Adipose tissue (tissue), 3 donors: ENCODE results near the gene CRYBG3. TPM values are rescaled to one million over a fixed set of nuclear protein-coding genes. Genes with fewer than 3 reads are reported as not detected.
"Not testable (repeated sequence)": the region's sequence is repeated elsewhere in the genome, so short reads cannot be mapped to it uniquely, and the experiment has no call there.

Source experiments
- H3K27ac ChIP-seq: one replicate; pipeline ENCODE4 v1.5.1; 2013; ENCODE audit warnings: low read depth, low read length
- WGBS, 3 donors: extraction: QIAGEN DNeasy Blood & Tissue Kit; methylation state at CpG; one replicate each; pipeline ENCODE4 v1.1.7; 2013; 5-methylcytosine and 5-hydroxymethylcytosine counted together
- polyA plus RNA-seq, 3 donors: library from polyadenylated mRNA; stranded (reverse); fragments of 200-250 nt; gene quantifications; one replicate each; pipeline ENCODE4 v1.2.3, GENCODE V29; 2013
- donor health status: healthy with polysubstance abuse.
- donor health status: Bipolar disorder and iron deficiency.
- donor health status: healthy.

CRYBG3 gene
- polyA plus RNA-seq, 3 donors = 6.8 to 20.7 (median 16.2) TPM

DNA sequence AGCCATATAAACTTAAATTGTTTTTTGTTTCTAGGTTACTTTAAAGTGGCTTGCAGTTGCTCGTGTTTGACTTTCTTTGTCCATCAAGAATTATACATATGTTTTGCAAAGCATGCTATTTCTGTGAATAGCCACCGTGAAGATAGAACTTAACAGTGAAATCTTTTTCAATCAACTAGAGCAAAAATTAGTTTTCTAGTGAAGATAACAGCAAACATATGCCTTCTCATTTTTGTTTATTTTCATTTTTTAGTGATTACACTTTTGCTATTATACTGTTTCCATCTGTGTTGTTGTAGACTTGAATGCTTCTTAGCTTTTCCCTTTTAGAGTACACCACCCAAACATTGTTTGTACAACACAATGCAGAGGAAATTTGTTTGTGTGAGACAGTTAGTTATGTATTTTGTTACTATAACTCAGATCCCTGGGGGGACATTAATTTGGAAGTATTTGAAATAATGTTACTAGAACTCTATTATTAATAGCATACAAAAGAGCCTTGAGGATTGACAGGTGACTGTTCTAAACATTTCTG lies 62.8 kb downstream of the CRYBG3 start:
- 73 to 84% (median 74%) methylated on average over 2 of the region's 2 CpGs for WGBS, 3 donors
- H3K27ac ChIP-seq = no peak overlapping the region

DNA sequence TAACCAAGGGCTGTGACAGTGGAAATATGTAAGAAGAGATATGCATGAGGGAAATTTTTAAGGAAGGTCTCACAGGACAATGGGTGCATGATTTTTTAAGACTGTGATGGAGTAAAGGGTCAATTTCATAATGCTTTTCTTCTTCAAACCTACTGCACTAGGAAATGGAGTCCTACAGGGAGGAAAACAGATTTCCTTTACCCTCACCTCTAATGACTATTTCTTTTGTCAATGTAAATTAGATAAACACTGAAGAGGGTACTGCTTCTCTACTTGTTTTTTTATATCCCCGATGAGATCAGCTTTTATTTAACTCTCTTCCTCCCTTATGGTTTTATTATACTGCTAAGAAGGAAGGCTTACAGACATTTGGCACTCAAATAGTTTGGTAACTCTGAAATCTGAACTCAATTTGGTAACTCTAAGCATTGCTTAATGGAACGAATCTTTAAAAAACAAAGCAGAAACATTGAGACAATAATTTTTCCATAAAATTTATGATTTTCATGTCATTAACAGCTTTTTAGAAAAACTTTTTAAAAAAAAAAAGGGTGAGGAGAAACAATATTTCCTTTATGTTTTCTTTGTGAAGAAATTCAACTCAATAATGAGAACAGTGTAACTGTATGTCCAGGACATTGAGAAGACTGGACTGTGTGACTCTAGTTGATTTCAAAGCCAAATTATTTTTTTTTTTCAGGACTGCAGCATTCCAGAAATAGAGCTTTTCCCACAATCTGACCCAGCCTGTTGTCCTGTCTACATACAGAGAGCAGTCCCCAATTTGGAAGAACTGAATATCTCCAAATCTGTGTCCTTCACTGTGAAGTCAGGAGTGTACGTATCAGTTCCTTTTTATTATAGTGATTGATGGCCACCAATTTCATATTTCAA lies 64.4 kb downstream of the CRYBG3 start:
- WGBS, 3 donors = 45 to 80% (median 59%) methylated on average over 3 of the region's 3 CpGs
- H3K27ac ChIP-seq = no peak overlapping the region

DNA sequence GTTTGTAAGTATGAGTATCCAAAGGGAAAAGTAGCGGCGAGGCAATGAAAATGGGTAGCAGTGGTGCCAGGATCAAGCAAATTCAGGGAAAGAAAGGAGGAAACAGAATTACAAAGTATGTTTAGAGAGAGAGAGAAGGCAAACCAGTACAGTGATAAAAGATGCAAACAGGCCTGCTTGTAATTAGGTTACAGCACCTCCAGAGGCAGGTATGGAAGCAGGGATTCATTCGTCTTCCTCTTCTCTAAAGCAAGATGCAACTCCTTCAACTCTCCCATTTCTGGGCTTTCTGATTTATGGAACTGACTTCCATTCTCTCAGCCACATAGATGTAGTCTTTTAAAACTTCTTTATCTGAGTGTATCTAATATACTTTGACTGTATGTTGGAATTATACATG lies 68.0 kb downstream of the CRYBG3 start:
- 91 to 98% (median 96%) methylated on average over 3 of the region's 3 CpGs for WGBS, 3 donors
- H3K27ac ChIP-seq = no peak overlapping the region

DNA sequence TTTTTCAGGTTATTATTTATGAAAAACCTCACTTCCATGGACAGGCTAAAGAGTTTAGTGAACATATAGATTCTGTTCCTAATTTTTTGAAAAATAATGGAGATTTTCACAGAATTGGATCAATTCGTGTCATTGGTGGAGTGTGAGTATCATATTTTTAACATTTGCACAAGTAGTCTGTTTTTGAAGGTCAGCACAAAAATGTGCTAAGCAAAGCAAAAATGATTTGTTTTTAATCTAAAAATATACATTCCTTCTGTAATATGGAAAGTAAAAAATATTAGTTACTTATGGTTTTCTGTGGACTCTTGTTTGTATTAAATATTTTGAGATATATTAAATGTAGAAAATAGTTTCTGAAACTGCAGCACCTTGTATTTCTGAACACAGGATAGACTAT lies 71.0 kb downstream of the CRYBG3 start:
- 80 to 92% (median 89%) methylated on average over 1 of the region's 1 CpG for WGBS, 3 donors
- H3K27ac ChIP-seq = no peak overlapping the region

DNA sequence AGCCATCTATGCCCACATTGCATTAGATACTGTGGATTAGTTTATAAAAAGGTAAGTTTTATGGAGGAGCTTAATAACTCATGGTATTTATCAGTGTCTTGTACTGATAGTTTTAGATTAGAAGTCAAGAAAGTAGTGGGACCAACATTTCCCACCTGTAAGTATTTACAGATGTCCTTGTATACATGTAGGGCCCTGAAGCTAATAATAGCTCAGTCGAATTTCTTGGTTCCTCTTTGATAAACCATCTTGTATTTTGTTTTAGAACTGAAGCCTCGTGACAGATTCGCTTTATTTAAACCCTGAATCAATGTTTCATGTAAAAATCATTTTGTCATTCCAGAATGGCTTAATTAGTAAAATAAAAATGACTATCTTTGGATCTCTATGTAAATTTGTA lies 73.4 kb downstream of the CRYBG3 start:
- 84 to 91% (median 91%) methylated on average over 3 of the region's 3 CpGs for WGBS, 3 donors
- H3K27ac ChIP-seq = no peak overlapping the region

DNA sequence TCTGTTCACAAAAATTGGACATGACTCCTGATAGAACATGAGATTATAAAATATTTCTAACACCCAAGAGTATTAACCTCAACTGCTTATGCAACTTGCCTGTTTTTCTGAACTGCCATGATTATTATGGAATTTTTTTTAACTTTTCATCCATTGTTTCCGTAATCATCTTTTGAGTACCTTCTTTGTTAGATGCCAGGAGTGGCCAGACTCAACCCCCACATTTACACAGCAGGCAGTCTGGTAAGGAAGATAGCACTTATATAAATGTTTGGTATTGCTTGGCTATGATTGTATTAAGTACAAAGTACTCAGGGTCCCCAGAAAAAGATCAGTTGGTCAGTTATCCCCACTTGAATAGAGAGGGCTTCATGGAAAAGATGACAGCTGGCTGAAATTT lies 74.3 kb downstream of the CRYBG3 start:
- no peak overlapping the region for H3K27ac ChIP-seq
- 94 to 98% (median 95%) methylated on average over 1 of the region's 1 CpG for WGBS, 3 donors

DNA sequence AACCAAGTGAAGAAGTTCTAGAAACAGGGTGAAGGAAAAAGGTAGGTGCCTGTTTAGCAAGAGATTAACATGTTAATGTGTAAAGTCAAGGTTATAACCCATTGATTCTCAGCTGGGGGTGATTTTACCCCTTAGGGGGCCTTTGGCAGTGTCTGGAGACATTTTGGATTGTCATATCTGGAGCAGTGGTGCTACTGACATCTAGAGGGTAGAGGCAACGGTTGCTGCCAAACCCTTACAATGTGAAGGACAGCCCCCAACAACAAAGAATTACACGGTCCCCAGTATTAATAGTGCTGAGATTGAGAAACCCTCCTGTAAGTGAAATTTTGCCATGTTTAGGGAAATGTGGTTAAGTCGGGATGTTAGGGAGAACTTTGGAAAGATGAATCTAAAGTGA lies 74.7 kb downstream of the CRYBG3 start:
- H3K27ac ChIP-seq = no peak overlapping the region
- 89 to 93% (median 90%) methylated on average over 3 of the region's 3 CpGs for WGBS, 3 donors

DNA sequence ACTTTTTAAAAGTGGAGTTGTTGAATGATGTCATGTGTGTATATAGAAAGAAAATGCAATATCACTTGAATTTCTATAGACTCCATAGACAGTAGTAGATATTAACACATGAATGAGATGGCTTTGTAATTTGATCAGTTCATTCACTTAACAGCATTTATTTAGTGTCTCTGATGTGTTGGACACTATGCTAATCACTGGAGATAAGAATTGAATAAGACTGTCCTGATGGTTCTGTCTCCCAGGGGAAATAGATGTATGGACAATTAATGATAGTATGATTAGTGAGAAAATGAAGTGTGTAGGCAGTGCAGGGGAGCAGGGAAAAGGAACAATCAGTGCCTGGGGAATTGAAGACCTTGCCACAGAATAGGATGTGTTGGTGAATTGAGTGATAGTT lies 77.5 kb downstream of the CRYBG3 start:
- no peak overlapping the region for H3K27ac ChIP-seq

DNA sequence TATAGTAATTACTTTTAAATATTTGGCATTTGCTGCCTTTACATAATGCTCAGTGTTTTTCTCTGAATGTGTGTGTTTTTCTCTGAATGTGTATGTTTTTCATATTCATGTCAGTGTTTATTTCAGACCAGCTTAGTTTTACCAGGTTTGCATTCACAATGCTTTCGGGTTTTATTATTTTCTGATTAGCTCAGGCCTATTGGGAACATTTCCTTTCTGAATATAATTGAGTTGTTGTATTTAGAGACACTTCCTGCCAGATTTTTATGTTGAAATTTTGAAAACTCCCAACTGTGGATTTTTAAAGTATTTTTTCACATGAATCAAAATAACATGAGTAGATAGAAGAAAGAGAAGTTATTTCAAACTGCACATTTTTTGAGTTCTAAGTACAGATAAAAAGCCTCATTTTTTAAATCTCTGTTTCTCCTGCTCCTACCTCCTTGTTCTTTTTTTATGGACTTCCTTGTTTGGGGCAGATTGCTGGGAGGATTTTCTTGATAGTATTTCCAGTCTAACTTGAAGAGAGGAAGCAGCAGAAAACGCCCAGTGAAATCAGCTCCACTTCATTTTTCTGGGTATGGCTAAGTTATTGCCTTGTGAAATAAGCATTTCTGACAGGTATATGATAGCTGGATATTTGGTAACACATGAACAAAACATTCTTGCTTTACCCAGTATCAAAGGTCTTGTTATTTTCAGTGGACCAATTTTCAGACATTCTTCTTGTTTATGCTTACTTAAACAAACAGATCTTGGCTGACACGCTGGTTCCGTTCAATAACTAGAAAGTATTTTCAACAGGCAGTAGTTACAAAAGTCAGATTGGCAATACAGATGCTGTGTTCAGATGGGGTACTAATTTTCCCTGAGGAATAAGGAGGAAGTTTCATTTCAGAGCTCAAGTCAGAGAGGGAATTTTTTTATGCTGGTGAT lies 79.8 kb downstream of the CRYBG3 start:
- 33 to 48% (median 33%) methylated on average over 4 of the region's 4 CpGs for WGBS, 3 donors
- H3K27ac ChIP-seq = no peak overlapping the region

DNA sequence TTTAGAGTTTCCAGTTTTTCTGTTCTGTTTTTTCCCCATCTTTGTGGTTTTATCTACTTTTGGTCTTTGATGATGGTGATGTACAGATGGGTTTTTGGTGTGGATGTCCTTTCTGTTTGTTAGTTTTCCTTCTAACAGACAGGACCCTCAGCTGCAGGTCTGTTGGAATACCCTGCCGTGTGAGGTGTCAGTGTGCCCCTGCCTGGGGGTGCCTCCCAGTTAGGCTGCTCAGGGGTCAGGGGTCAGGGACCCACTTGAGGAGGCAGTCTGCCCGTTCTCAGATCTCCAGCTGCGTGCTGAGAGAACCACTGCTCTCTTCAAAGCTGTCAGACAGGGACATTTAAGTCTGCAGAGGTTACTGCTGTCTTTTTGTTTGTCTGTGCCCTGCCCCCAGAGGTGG lies 88.0 kb downstream of the CRYBG3 start:
- not testable (repeated sequence) for H3K27ac ChIP-seq
- 78 to 88% (median 80%) methylated on average over 1 of the region's 3 CpGs for WGBS, 3 donors

DNA sequence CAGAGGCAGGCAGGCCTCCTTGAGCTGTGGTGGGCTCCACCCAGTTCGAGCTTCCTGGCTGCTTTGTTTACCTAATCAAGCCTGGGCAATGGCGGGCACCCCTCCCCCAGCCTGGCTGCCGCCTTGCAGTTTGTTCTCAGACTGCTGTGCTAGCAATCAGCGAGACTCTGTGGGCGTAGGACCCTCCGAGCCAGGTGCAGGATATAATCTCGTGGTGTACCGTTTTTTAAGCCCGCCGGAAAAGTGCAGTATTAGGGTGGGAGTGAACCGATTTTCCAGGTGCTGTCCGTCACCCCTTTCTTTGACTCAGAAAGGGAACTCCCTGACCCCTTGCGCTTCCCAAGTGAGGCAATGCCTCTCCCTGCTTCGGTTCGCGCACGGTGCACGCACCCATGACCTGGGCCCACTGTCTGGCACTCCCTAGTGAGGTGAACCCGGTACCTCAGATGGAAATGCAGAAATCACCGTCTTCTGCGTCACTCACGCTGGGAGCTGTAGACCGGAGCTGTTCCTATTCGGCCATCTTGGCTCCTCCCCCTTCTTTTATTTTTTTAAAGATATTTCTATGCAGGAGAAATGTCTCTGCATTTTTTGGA lies 88.5 kb downstream of the CRYBG3 start:
- H3K27ac ChIP-seq = not testable (repeated sequence)
- WGBS, 3 donors = 57 to 86% (median 60%) methylated on average over 22 to 23 of the region's 24 CpGs

DNA sequence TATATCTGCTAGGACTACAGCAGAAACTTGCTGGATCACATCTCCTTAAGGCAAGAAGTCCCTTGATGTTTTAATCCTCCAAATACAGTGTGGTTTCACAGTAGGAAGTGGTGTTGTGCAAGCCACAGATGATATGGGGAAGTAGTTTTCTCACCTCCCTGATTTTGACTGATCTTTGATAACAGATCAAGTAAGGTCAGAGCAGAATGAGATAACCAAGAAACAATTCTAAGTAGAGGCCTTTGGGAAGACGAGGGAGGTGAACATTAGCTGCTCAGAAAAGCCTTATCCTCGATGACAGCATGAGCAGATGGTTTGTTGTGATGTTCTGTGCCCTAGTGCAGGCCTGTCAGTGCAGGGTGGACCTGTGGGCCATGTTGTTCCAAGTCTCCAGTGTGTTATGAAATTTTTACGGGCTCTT lies 89.1 kb downstream of the CRYBG3 start:
- H3K27ac ChIP-seq = no peak overlapping the region
- 35 to 62% (median 38%) methylated on average over 3 of the region's 3 CpGs for WGBS, 3 donors

DNA sequence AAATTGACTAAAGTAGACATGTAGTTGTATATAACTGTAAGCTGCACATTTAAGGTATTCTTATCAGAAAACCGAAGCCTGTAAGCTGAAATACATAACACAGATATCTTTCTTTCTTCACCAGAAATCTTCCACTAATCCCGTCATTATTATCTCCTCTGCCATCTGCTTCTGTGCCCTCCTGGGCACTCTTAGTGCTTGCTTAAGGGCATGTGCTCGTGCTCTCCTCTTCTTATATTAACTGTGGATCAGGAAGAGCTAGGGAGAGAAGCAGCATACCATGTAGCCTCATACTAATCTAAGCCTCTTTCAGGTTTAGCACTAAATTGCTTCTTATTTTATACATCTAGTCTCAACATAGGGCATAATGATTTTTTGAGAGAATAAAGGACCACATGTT lies 89.6 kb downstream of the CRYBG3 start:
- WGBS, 3 donors = 70 to 90% (median 78%) methylated on average over 3 of the region's 3 CpGs
- H3K27ac ChIP-seq = no peak overlapping the region

DNA sequence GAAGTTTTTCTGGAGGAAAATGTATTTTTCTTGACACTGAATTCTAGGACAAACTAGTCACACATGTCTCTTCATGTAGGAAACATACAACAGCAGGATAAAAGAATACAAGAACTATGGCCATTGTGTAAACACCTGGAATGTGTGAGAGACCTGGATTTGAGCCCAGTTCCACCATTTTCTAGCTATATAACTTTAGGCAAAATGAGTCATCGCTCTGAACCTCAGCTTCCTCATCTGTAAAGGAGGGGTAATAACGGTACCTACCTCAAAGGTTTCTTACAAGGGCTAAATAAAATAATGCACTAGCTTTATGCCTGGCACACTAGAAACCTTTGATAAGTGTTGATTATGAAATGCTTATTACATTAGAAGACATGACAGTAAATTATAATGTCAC lies 92.6 kb downstream of the CRYBG3 start:
- 74 to 94% (median 75%) methylated on average over 2 of the region's 2 CpGs for WGBS, 3 donors
- H3K27ac ChIP-seq = no peak overlapping the region

DNA sequence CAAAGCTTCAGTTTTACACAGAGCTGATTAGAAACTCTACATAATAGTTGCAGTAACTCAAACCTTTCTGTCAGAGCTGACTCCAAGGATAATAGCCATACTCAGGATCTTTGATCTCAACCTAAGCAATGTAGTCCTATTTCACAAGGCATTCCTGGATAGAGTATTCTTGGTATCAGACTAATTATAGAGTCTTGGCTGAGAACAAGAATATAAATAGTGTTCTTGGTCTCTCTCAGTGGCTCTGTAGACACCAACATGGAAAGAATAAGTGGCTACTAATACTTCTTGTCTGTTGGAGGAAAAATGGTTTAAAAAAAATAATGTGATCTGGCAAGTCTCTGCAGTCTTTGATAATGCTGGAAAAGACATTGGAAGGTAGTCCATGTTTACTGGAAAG lies 94.8 kb downstream of the CRYBG3 start:
- no peak overlapping the region for H3K27ac ChIP-seq

DNA sequence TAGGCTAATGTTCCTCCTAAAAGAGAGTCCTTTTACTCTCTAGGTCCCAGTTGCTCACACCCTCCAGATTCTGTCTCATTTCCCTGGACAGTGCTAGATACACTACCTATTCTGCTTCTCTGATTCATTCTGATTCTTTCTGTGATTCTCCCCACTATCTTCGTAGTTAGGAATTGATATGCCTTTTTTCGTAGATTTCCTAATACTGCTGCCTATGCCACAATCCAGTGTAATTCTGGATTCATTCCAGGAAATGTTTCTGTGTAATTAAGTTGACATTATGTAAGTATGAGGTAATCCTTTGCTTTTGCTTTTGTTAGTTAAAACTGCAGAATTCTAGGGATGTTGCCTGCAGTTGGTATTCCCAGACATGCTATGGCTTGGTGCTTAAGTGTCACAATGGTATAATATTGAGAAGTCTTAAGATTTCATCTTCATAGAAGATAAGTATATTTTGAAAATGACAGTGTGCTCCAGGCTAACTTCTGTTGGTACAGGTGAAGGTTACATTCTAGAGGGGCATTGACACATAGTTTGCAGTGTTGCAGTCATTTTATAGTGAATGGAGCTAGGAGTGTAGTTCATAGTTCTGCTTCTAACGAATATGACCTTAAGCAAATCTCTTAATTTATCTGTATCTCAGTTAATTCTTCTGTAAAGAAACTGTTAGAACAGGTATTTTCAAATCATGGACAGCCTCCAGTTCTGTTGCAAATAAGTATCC lies 96.2 kb downstream of the CRYBG3 start:
- no peak overlapping the region for H3K27ac ChIP-seq
- WGBS, 3 donors = 34 to 45% (median 34%) methylated on average over 3 of the region's 3 CpGs

DNA sequence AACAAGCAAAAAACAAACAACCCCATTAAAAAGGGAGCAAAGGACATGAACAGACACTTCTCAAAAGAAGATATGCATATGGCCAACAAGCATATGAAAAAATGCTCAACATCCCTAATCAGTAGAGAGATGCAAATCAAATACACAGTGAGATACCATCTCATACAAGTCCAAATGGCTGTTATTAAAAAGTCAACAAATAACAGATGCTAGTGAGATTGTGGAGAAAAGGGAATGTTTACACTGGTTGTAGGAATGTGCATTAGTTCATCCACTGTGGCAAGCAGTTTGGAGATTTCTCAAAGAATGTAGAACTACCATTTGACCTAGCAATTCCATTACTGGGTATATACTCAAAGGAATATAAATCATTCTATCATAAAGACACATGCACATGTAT lies 105.9 kb downstream of the CRYBG3 start:
- H3K27ac ChIP-seq = no peak overlapping the region

DNA sequence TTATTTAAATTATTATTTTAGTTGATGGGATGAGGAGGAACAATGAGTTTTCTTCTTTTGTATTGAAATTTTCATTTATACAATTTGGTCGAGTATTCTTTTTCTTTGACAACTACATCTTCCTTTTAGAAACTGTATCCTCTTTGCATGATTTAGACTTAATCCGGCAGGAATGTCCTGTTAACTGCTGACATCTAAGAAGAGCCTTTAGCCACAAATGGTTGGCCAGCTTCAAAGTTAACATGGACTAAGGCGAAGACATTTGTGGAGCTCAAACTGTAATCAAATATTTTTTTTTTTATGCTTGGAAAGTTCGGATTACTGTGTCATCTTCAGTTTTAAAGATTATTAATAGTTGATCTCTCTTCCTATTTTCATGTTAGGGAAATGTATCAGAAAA lies 107.2 kb downstream of the CRYBG3 start:
- H3K27ac ChIP-seq = no peak overlapping the region
- 80 to 89% (median 85%) methylated on average over 4 of the region's 4 CpGs for WGBS, 3 donors
